ENCODE measurements around the gene SLC25A33. TPM values are rescaled to one million over a fixed set of nuclear protein-coding genes. Genes with fewer than 3 reads are reported as not detected.

Gene SLC25A33
- total and polyA plus RNA-seq, 2 of the 8 experiments (the other 6 are each of a cell fraction or from before 2014, with no cell fraction given) = 7.8 to 12.8 TPM

- TF ChIP-seq PHF8 (conservative IDR thresholded peaks at IDR 0.05; ENCODE audit: low read depth, low read length) = no peak
Measured at GRCh38 chr1:9595156-9595967, 56.1 kb downstream of the SLC25A33 start (continued).

All from H1 (cell line).